ENCODE results near the gene SLC25A33. TPM values are rescaled to one million over a fixed set of nuclear protein-coding genes. Genes with fewer than 3 reads are reported as not detected.

The SLC25A33 gene
- total and polyA plus RNA-seq, 12 donors: 1.9 to 10.3 (median 3.3) TPM

- Histone ChIP-seq H3K4me3 (peak overlapping the region in 3 of 4 donors; percentile 11 to 90 (median 52)), H3K4me1 (replicated peaks in 1 of 2) (peaks cover 0 to 11% of the 10 kb centered on the region in 2 donors), H3K27ac (peak overlapping the region in 4 of 5 donors; percentile 53 to 92 (median 84)), H3K9me3 (replicated peaks in 1 of 3) (no peaks in the 10 kb centered on the region), H3K36me3 (replicated peaks in 1 of 2) (no peaks in the 10 kb centered on the region), H3K27me3 (no peaks in the 10 kb centered on the region)
- TF ChIP-seq CTCF (IDR thresholded peaks at IDR 0.05): no peak
- TF ChIP-seq POLR2A (IDR thresholded peaks at IDR 0.05): no peak
- DNase-seq: peak; percentile 29 to 76 (median 61)
- intact Hi-C loops (cut with DNase I): loop anchor here in 1 of 2 donors (10.0 kb wide), 1 partner anchor 45 kb away; the partner anchor contains the start of gene TMEM201
- WGBS, 4 donors: 10 to 41% (median 13%) methylated on average over 18 to 60 of the region's 61 CpGs
Measured at GRCh38 chr1:9539829-9540550, 725 bp downstream of the SLC25A33 start.

- no peaks in the 10 kb centered on the region for H3K27me3 ChIP-seq
- TF ChIP-seq POLR2A (IDR thresholded peaks at IDR 0.05): no peak
- TF ChIP-seq CTCF (IDR thresholded peaks at IDR 0.05): no peak
- 22 to 31% (median 24%) methylated on average over 3 of the region's 3 CpGs for WGBS, 4 donors
- peak in 1 of 7 donors; percentile 26 for DNase-seq
- no peak overlapping the region for H3K27ac ChIP-seq
- peaks cover 0 to 11% of the 10 kb centered on the region in 2 donors for H3K4me1 ChIP-seq (replicated peaks in 1 of 2)
- intact Hi-C loops (cut with DNase I): no loop called here
- H3K4me3 ChIP-seq: no peak overlapping the region
- no peaks in the 10 kb centered on the region for H3K36me3 ChIP-seq (replicated peaks in 1 of 2)
- H3K9me3 ChIP-seq (replicated peaks in 1 of 3): no peaks in the 10 kb centered on the region
Measured at GRCh38 chr1:9542430-9542829, 3.2 kb downstream of the SLC25A33 start.

- no peak overlapping the region for H3K4me3 ChIP-seq
- H3K36me3 ChIP-seq (replicated peaks in 1 of 2): no peaks in the 10 kb centered on the region
- DNase-seq: no peak
- H3K27me3 ChIP-seq: no peaks in the 10 kb centered on the region
- WGBS, 4 donors: 83 to 93% (median 85%) methylated on average over 3 of the region's 3 CpGs
- H3K9me3 ChIP-seq (replicated peaks in 1 of 3): no peaks in the 10 kb centered on the region
- peaks cover 0 to 6% of the 10 kb centered on the region in 2 donors for H3K4me1 ChIP-seq (replicated peaks in 1 of 2)
- TF ChIP-seq POLR2A (IDR thresholded peaks at IDR 0.05) (no peak), CTCF (IDR thresholded peaks at IDR 0.05) (no peak)
- intact Hi-C loops (cut with DNase I): no loop called here
- H3K27ac ChIP-seq: no peak overlapping the region
Measured at GRCh38 chr1:9544926-9545325, 5.7 kb downstream of the SLC25A33 start.

- H3K36me3 ChIP-seq (replicated peaks in 1 of 2): peaks cover 0 to 10% of the 10 kb centered on the region in 2 donors
- TF ChIP-seq POLR2A (IDR thresholded peaks at IDR 0.05) (no peak), CTCF (IDR thresholded peaks at IDR 0.05) (no peak)
- no peak overlapping the region for H3K27ac ChIP-seq
- H3K4me3 ChIP-seq: no peak overlapping the region
- H3K9me3 ChIP-seq (replicated peaks in 1 of 3): no peaks in the 10 kb centered on the region
- no peaks in the 10 kb centered on the region for H3K27me3 ChIP-seq
- 51 to 68% (median 62%) methylated on average over 6 of the region's 6 CpGs for WGBS, 4 donors
- peak in 2 of 7 donors; percentile 34 to 46 for DNase-seq
- H3K4me1 ChIP-seq (replicated peaks in 1 of 2): peaks cover 0 to 2% of the 10 kb centered on the region in 2 donors
- intact Hi-C loops (cut with DNase I): no loop called here
Measured at GRCh38 chr1:9549955-9550546, 10.8 kb downstream of the SLC25A33 start.

Data from adrenal gland (tissue), 12 donors.